GM20431 (cell line): ENCODE results near the gene EYA2.
"Not testable (repeated sequence)": the region's sequence is repeated elsewhere in the genome, so short reads cannot be mapped to it uniquely, and the experiment has no call there.

ENCODE experiments used
- in situ Hi-C: fragments of 300-500 bp; cut with MseI, MboI; formaldehyde crosslinking; loops from one replicate; pipeline ENCODE4 v1.15.0; 2020; ENCODE audit warnings: low sequenced_read_pairs; ENCODE audit not compliant: unreplicated experiment

EYA2 gene

DNA sequence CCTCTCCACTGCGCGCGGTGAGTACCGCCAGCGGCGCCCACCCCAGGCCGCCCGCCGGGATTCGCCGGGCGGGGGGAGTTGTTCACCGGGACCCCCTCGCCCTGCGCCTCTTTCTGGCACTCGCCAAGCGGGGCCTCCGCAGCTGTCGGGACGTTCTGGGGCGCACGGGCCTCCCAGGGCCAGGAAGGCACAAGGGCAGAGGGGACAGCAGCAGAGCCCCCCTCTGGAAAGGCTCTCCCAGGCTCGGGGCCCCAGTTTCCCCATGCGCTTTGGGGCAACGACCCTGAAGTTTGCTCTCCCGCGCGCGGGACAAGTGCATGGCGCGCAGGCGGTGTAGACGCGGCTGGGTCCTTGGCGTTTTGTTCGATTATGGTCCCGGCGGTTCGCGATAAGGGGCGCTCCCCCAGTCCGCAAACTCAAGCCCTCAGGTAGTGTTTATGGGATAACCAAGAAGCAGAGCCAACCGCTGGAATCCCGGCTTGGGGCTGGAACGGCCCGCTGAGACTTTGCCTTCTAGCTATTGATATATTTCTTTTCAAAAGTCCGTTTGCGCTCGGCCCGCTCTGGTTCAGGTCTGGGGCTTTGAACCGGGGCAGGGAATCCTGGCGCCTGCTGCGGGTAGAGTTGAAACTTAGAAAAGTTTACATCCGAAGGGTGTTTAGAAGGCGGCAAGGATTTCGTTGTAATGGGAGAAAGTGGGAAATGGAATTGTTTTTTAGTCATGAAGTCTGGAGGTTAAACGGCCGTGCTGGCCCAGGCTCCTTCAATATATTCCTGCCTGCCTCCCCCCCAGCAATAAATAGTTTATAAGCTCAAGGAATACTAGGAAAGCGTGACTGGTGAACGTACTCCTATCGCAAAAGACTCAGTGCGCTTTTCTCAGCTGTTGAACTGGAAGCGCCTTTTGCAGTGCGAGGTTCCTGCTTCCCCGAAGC lies 595 bp downstream of the EYA2 start:
- in situ Hi-C loops = no loop called here

DNA sequence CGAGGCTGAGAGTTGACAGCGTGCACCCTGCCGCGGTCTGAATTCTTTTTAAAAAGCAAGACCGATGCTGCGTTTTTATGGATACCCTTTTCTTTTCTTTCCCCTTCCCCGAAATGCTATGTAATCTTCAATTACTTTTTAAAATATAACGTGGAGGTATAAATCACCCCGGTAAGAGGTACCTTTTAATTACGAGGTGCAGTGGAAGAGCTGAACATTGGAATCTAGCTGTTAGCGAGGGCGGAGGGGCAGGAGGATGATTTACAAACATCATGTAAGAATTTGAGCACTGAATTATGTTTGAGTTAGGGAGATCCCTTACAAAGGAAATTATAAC lies 1.2 kb downstream of the EYA2 start:
- in situ Hi-C loops = no loop called here

DNA sequence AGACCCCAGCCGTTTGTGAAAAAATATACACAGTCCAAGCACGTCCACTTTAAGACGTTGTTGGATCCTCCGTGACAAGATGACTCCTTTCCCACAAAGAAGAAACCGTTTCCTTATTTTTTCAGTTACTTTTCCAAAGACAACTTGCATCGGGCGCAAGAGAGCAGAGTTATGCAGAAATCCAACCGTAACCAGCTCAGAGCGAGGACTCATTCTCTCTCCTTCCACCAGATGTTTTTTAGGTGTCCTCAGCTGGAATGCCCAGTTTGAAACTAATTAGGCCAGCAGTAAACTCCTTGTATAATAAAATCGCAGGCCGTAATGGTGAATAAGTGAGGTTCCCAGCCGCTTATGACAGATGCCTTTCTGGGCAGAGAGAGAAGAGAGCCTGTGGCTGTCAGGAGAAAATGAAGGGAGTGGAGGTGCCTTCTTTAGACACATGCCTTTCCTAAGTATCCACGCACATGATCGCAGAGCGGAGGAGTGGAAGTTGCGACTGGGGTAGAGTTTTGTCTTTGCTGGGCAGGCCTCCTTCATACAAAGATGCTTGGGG lies 2.8 kb downstream of the EYA2 start:
- in situ Hi-C loops = no loop called here

DNA sequence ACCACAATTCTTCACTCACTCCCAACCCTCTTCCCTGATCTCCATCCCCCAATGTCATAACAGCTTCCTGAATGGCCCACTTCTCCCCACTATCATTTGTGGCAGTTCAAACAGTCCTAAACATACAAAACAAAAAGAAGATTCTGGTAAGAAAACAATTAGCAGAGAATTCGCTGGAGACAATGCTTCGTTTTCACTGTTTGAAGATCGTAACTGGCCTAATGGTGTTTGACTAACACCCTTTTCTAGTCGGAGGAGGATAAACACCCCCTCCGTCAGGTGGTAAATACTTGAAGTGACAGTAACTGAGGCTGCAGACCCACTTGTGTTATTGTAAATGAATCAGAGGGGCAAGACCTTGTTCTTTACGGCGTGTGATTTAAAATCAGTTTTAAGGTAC lies 3.8 kb downstream of the EYA2 start:
- in situ Hi-C loops = no loop called here

DNA sequence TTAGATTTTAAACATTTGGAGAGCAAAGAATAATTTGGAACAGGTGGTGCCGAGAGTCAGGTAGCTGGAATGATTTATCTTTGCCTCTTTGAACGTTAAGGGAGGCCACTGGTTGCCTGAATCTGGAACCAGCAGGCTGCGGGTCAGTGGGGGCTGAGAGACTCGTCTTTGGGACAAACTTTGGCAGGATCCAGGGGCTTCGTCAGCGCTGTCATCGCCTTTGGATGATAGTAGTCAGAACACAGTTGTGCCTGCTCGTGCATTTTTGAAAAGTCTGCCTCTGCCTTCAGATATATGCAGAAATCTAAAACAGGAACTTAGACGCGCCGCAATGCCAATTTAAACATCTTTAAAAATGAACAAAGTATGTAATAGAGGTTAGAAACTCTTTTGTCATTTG lies 5.0 kb downstream of the EYA2 start:
- in situ Hi-C loops = no loop called here

DNA sequence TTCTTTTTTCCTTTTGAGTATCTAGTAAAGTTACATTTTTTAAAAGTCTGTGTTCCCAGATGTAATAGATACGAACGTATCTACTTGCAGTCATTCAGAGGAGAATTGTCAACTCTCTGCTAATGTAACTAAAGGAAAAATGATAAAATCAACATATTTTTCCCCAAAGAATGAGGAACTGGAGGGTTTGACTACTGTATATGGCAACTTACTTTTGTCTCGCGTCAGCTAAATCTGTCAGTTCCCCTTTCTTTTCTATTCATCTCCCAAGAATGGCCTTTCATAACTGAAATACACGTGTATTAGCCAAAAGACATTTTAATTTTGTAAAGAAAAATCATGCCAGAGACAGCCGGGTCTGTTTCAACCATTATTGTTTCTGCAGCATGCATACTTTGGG lies 5.4 kb downstream of the EYA2 start:
- in situ Hi-C loops = no loop called here

DNA sequence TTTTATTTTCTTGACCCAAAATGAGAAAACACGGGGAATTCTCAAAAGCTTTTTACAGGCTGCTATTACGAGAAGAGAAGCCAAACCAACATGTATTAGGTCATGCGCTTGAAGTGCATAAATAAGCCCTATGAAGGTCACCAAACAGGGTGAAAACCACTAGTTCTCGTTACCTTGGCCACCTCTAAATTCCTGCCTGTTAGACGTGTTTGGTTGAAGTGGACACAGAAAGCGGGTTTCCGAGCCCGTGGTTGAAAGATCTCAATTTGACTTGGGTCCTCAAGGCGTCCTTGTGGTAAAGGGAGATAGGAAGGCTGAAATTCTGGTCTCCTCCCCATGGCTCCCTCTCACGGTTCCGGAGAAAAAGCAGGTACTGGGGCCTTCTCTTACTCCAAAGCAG lies 6.2 kb downstream of the EYA2 start:
- in situ Hi-C loops = no loop called here

DNA sequence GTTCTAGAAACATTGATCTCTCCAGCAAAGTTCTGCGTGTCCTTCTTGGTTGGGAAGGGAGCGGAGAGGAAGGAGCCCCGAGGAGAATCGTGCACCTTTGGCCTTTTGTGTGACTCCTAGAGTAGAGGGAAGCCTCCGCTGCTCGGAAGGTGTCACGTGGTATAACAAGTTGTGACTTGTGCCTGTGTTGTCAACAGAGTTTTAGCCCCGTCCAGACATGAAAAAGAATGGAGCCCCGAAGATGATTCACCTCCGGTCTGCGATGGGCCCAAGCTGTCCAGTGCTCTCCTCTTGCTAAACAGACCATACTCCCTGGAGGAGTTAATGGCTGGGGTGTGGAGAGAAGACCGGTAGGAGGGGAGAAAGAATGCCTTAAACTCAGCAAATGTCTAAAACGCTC lies 7.0 kb downstream of the EYA2 start:
- in situ Hi-C loops = no loop called here

DNA sequence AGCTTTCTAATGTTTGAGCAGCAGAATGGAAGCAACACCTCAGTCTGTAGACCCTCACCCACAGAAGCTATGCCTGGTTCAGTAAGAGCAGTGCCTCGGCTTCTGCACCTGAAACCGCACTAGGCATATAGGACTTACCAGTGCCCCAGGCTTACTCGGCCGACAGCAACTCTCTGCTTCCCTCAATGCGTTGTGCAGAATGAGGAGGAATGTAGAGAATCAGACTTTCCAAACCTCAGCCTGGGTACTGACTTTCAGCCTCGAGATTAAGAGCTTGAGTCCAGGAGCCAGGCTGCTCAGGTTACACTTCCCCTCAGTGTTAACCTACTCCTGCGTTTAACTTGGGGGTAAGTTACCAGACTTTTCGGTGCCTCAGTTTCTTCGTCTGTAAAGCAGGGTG lies 8.6 kb downstream of the EYA2 start:
- in situ Hi-C loops = no loop called here

DNA sequence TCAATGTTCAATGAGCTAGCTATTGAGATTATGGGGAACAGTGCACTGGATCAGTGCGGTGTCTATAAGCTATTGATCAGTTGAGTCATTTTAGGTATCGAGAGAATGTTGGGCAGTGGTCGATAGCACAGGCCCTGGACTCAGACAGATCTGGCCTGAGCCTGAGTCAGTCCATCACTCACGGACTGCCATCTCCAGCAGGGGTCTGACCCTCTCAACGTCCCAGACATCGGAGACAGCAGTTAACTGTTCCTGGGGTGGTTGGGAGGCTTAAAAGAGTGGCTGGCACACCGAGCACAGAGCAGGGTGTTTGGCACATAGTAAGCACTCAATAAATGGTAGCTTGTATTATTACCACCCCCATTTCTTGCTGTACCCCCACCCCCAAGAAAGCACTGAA lies 9.3 kb downstream of the EYA2 start:
- in situ Hi-C loops = no loop called here

DNA sequence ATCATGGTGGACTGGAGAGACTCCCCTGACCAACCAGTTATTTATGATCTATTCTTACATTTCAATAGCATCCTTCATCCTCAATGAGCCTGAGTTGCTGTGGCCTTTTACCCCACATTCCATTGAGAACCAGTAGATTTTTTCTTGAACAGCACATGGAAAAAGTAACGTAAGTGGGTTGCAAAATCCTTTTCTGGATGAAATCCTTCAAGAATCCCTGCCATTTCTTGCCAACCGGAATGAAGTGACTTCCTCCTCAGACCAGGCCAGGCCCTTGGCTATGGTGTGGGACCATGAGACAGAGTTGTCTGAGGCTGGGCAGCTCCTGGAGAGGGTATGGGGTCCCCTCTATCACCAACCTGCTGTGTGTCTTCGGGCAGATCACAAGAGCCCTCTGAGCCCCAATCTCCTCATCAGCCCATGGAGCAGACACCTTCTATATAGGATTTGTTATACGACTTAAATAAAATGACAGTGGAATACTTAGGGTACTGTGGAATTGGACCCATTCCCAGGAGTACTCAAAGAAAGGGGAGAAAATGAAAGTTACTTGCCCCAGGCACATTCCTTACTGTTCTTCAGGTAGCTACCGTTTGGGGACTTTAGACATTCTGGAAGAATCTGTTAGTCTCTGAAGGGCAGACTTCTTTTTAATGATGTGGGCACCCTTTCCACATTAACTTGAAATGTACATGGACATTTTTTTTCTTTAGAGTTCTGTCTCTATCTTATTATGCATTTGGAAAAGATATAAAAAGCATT lies 10.9 kb downstream of the EYA2 start:
- in situ Hi-C loops = no loop called here

DNA sequence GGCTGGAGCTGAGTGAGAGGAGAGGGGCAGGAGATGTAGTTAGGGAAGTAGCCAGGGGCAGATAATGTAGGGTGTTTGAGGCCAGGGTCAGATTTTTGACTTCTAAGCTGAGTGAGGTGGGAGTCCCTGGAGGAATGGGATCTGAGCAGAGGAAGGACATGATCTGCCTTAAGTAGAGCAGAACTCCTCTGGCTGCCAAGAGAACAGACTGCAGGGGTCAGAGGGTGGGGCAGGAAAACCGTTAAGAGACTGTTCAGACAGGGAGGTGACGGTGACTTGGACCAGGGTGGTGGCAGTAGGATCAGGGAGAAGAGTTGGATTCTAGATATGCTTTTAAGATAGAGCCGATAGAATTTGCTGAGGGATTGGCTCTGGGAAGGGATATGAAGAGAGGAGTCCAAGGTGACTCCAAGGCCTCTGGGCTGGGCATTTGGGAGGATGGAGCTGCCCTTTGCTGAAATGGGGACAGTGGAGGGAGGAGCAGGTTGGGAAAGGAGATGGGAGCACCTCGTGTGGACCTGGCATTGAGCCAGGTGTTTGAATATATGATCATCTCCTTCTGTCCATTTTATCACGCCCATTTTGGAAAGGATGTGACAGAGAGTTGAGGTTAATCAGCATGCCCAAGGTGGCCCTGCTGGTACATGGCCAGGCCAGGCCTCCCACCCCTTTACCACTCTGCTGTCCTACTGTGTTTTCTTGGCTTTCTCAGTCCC lies 18.8 kb downstream of the EYA2 start:
- in situ Hi-C loops = no loop called here

DNA sequence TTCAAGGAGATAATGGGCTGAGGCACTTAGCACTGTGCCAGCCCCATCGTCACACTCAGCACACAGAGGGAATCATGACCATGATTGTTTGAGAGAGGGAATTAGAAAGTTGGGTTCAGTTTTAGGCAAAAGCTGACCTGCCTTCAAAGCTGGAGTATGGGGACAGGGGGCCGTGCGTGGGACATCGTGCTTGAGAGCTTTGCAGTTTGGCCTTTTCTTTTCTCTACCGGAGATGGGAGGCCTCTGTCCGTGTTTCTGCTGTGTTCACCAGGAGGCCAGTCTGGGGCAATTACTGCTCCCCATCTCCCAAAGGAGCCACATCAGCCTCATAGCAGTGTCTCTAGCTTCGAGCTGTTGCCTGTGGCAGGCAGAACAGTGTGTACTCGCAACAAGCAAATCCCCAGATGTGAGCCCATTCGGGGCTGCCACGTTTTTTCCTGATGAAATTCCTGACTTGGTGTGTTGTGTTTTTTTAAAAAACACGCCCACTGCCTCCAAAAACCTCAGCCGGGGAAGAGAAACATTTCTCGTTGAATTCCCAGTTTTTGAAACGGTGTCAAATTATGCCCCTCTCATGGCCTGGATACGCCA lies 20.2 kb downstream of the EYA2 start:
- in situ Hi-C loops = no loop called here

DNA sequence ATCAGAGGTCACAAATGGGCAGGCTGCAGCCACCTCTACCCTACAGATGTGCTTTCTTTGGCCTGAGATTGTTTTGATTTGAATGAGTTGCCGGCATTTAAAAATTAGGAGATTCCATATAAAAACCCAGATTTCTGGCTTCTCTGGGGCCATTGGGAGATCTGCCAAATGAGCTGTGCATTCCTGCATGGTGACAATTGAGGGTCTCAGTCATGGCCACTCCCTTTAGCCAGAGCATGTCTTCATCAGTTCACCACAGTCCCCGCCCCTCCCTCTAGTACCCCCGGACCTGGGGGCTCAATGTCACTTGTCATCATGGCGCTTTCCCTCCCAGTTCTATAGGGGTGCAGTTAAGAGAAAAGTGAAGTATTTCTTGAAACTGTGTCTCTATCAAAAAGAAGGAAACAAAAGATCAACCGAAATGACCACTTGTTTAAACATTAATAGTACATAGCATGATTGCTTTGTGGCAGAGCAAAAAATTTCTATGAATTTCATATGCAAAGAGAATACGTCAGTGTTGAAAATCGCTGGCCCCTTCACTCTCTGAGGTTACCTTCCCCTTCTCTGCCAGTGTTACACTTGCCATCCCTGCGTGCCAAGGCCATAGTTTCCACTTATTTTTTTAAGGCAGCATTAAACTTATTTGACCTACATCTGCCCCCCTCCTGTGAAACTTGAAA lies 21.1 kb downstream of the EYA2 start:
- in situ Hi-C loops = no loop called here

DNA sequence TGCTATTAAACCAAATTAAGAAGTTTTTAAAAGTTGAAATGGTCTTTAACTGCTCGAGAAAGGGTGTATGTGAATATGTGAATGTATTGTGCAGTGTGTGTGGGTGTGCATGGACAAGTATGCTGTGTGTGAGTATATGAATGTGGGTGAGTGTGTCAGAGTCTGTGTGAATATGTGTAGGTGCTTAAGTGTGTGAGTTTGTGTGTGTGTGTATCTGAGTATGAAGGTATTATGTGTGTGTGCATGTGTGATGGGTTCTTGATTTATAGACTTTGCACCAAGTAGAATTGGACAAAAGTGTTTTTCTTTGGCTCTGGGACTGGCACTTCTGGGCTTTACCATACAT lies 21.6 kb downstream of the EYA2 start:
- in situ Hi-C loops = no loop called here

DNA sequence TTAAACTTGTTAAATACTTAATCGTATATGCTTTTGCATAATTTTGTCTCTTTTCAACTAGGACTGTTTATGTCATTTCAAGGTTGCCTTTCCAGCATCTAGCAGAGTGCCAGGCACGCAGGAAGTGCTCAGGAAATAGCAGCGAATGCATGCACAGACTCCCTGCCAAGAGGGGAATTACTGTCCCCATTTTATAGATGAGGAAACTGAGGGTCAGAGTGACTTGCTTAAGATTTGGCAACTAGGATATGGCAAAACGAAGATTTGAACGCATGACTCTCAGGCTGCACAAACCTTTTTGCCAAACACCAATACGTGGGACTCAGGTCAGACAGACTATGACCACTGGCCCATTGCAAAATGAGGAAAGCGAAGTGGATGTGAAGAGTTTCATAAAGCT lies 22.5 kb downstream of the EYA2 start:
- in situ Hi-C loops = no loop called here

DNA sequence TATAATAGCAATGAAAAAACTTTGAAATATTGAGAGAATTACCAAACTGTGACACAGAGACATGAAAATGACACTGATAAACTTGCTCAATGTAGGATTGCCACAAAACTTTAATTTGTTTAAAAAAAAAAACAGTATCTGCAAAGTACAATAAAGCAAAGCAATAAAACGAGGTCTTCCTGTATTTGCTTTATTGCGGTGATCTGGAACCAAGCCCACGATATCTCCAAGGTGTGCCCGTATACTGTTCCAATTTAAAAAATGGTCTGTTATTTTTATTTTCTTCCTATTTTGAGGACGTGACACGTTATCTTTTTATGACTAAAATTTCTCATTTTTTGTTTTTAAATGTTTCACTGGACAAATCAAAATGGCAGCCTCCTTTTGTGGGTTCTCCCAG lies 25.5 kb downstream of the EYA2 start:
- in situ Hi-C loops = no loop called here

DNA sequence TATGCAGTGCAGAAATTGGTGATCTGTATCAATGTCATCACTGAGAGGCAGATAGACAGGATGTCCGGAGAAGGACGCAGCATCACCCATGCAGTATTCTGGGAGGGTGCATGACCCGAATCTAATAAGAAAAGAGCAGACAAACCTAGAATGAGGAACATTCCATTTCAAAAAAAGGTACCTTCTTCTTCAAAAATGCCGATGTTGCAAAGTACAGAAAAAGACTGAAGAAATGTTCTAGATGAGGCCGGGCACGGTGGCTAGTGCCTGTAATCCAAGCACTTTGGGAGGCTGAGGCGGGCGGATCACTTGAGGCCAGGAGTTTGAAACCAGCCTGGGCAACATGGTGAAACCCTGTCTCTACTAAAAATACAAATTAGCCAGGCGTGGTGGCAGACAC lies 28.2 kb downstream of the EYA2 start:
- in situ Hi-C loops = not testable (repeated sequence)

DNA sequence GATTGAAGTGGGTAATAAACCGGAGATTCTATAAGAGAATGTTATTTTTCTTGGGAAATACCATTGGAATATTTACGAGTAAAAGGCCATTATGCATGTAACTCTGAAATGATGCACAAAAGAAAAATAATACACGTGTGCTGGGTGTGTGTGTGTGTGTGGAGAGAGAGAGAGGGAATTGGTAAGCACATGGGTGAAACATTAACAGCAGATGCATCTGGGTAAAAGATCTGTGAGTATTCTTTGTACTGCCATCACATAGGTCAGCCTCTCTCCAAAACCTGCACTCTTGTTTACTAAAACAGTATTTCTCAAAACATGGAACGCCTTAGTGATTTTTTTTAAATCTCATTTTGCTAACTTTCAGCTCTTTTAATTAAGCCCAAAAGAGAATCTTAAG lies 28.9 kb downstream of the EYA2 start:
- in situ Hi-C loops = no loop called here

DNA sequence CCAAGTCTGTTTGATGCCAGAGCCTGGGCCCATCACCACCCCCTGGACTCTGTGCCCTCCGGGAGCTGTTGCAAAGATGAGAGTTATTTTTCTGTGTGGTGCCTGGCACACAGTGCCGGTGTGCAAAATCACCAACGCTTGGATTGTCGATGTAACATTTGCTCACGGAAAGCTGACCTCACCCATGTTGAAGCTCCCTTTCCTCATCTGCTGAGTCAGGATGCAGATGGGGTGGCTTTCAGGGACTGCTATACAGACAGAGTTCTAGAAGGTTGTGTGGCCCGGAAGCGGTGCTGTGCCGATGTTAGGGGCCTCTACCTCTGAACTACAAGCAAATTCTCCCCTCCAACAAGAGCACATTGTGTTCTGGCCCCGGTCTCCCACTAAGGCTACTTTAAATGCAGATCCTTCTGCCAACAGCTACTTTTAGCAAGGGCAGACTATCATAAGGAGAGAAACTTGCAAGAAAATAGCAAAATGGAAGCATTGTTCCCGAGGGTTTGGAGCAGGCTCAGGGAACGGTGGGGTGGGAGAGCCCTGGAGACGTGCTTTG lies 34.0 kb downstream of the EYA2 start:
- in situ Hi-C loops = no loop called here
